GM23338 (cell line): ENCODE measurements around the gene B4GALT6. TPM values are rescaled to one million over a fixed set of nuclear protein-coding genes. Genes with fewer than 3 reads are reported as not detected.

Experiments used
- ATAC-seq: fragments of 200-7000 bp; cut with Tn5 transposase; 3 replicates; pipeline ENCODE4 v1.9.1; 2020
- DNase-seq: peaks from one replicate; pipeline ENCODE4 v3.0.0-alpha.2; 2015; ENCODE audit warnings: low spot score
- H2AFZ ChIP-seq: fragments of 200-600 bp; sonication (generic); 2 replicates; pipeline ENCODE4 v1.8.0; 2016; ENCODE audit warnings: antibody characterized with exemption, mild to moderate bottlenecking, moderate library complexity
- H3F3A ChIP-seq: fragments of 200-600 bp; sonication (generic); replicated peaks from 2 replicates; pipeline ENCODE4 v1.8.0; 2017; ENCODE audit warnings: antibody characterized with exemption, mixed run types, low read depth
- H3K27ac ChIP-seq: fragments of 200-600 bp; sonication (generic); 2 replicates; pipeline ENCODE4 v1.6.1; 2016; ENCODE audit warnings: low read depth
- H3K27me3 ChIP-seq: fragments of 200-600 bp; sonication (generic); 2 replicates; pipeline ENCODE4 v1.8.0; 2016; ENCODE audit warnings: mild to moderate bottlenecking, mixed run types, moderate library complexity; ENCODE audit not compliant: insufficient read depth
- H3K36me3 ChIP-seq: fragments of 200-600 bp; sonication (generic); 2 replicates; pipeline ENCODE4 v1.8.0; 2016; ENCODE audit warnings: mild to moderate bottlenecking; ENCODE audit not compliant: insufficient read depth
- H3K4me1 ChIP-seq: fragments of 200-600 bp; sonication (generic); 2 replicates; pipeline ENCODE4 v1.8.0; 2016; ENCODE audit warnings: mild to moderate bottlenecking, moderate library complexity; ENCODE audit not compliant: insufficient read depth
- H3K4me2 ChIP-seq: fragments of 200-600 bp; sonication (generic); 2 replicates; pipeline ENCODE4 v1.7.1; 2017; ENCODE audit warnings: mixed run types
- H3K4me3 ChIP-seq: fragments of 200-600 bp; sonication (generic); 2 replicates; pipeline ENCODE4 v1.6.1; 2016; ENCODE audit warnings: mixed run types
- H3K79me2 ChIP-seq: fragments of 200-600 bp; sonication (generic); replicated peaks from 2 replicates; pipeline ENCODE4 v1.8.0; 2017; ENCODE audit warnings: mild to moderate bottlenecking; ENCODE audit not compliant: insufficient read depth
- H3K9me2 ChIP-seq: fragments of 200-600 bp; sonication (generic); 2 replicates; pipeline ENCODE4 v1.8.0; 2017; ENCODE audit not compliant: insufficient read depth
- H4K20me1 ChIP-seq: fragments of 200-600 bp; sonication (generic); replicated peaks from 2 replicates; pipeline ENCODE4 v1.8.0; 2017; ENCODE audit warnings: mild to moderate bottlenecking; ENCODE audit not compliant: insufficient read depth
- H3K27ac Mint-ChIP-seq: 2 replicates; pipeline ENCODE4 v1.8.0; 2020; ENCODE audit warnings: inconsistent platforms, mild to moderate bottlenecking, moderate library complexity, mixed read lengths
- H3K27me3 Mint-ChIP-seq: 3 replicates; pipeline ENCODE4 v1.8.0; 2022; ENCODE audit warnings: low read depth, mild to moderate bottlenecking, moderate library complexity, mixed read lengths, inconsistent platforms; ENCODE audit not compliant: insufficient read depth, poor library complexity
- H3K36me3 Mint-ChIP-seq: 3 replicates; pipeline ENCODE4 v1.8.0; 2021; ENCODE audit warnings: low read depth, mild to moderate bottlenecking, inconsistent platforms, moderate library complexity, mixed read lengths
- H3K4me1 Mint-ChIP-seq: 3 replicates; pipeline ENCODE4 v1.8.0; 2020; ENCODE audit warnings: mild to moderate bottlenecking, inconsistent platforms, mixed read lengths
- H3K4me3 Mint-ChIP-seq: 3 replicates; pipeline ENCODE4 v1.8.0; 2021; ENCODE audit warnings: moderate library complexity, mild to moderate bottlenecking, inconsistent platforms, mixed read lengths
- H3K9me3 Mint-ChIP-seq: 3 replicates; pipeline ENCODE4 v1.8.0; 2020; ENCODE audit warnings: moderate library complexity, mild to moderate bottlenecking, inconsistent platforms, mixed read lengths
- CREB1 ChIP-seq: fragments of 250-450 bp; sonication (Bioruptor Pico); IDR thresholded peaks from 2 replicates; pipeline ENCODE4 v1.5.0; 2020; ENCODE audit warnings: low read depth, mild to moderate bottlenecking, moderate library complexity
- CTCF ChIP-seq, 2 experiments: fragments of 200-600 bp in 1 of 2; sonication (generic) in 1 of 2; conservative IDR thresholded peaks; 2 replicates each; pipeline versions ENCODE4 v1.5.1 to v1.6.1; 2016 to 2017; ENCODE audit warnings: antibody characterized with exemption in 2 of 2, low read depth in 2 of 2, mild to moderate bottlenecking in 2 of 2, moderate library complexity in 1 of 2
- ETS1 ChIP-seq: IDR thresholded peaks from 2 replicates; pipeline ENCODE4 v1.6.1; 2016; ENCODE audit warnings: antibody characterized with exemption
- EZH2 ChIP-seq: fragments of 200-600 bp; sonication (generic); IDR thresholded peaks from one replicate; pipeline ENCODE4 v1.8.0; 2017; ENCODE audit warnings: antibody characterized with exemption, mild to moderate bottlenecking, low read depth; ENCODE audit not compliant: unreplicated experiment
- EZH2phosphoT487 ChIP-seq: fragments of 200-600 bp; sonication (generic); IDR thresholded peaks from one replicate; pipeline ENCODE4 v1.8.1; 2018; ENCODE audit warnings: antibody characterized with exemption; ENCODE audit not compliant: unreplicated experiment
- JUNB ChIP-seq: IDR thresholded peaks from one replicate; pipeline ENCODE4 v1.6.1; 2016; ENCODE audit warnings: antibody characterized with exemption; ENCODE audit not compliant: unreplicated experiment
- NANOG ChIP-seq: IDR thresholded peaks from 2 replicates; pipeline ENCODE4 v1.6.1; 2016; ENCODE audit warnings: antibody characterized with exemption, borderline replicate concordance
- POLR2AphosphoS5 ChIP-seq: IDR thresholded peaks from 2 replicates; pipeline ENCODE4 v1.6.1; 2016; ENCODE audit warnings: antibody characterized with exemption, low read depth
- REST ChIP-seq: IDR thresholded peaks from one replicate; pipeline ENCODE4 v1.6.1; 2018; ENCODE audit warnings: antibody characterized with exemption; ENCODE audit not compliant: unreplicated experiment
- STAT1 ChIP-seq: IDR thresholded peaks from one replicate; pipeline ENCODE4 v1.6.1; 2016; ENCODE audit warnings: antibody characterized with exemption; ENCODE audit not compliant: unreplicated experiment
- ZNF114 ChIP-seq: fragments of 250-450 bp; sonication (Bioruptor Pico); IDR thresholded peaks from 2 replicates; pipeline ENCODE4 v1.5.0; 2020; ENCODE audit warnings: mild to moderate bottlenecking, moderate library complexity
- ZNF331 ChIP-seq: fragments of 250-450 bp; sonication (Bioruptor Pico); IDR thresholded peaks from 2 replicates; pipeline ENCODE4 v1.5.0; 2020; ENCODE audit warnings: low read depth, mild to moderate bottlenecking, moderate library complexity
- ZNF462 ChIP-seq: fragments of 250-450 bp; sonication (Bioruptor Pico); IDR thresholded peaks from 2 replicates; pipeline ENCODE4 v1.5.0; 2020; ENCODE audit warnings: mild to moderate bottlenecking, moderate library complexity
- polyA plus RNA-seq: library from polyadenylated mRNA; unstranded; fragments of >200 nt; fragmentation: Nextera tagmentation; extraction: Ambion mirVana; gene quantifications from 2 replicates; pipeline ENCODE4 v1.2.1, GENCODE V29; 2016
- total RNA-seq: library from RNA; depleted of rRNA; stranded (reverse); fragments of >200 nt; shearing (Covaris generic); gene quantifications from 2 replicates; pipeline ENCODE4 v1.2.3, GENCODE V29; 2014

Gene B4GALT6
- total and polyA plus RNA-seq, 2 experiments from 2014 or later, result 14.8 to 33.8 TPM

GRCh38 chr18:31617031-31617717 is 67.2 kb downstream of the B4GALT6 start:
- H3K27ac Mint-ChIP-seq, result no peak overlapping the region
- H3K4me1 ChIP-seq, result peaks cover 5% of the 10 kb centered on the region; the same call in 1 of the 2 replicates
- H3K4me2 ChIP-seq, result no peak overlapping the region
- H2AFZ ChIP-seq, result no peak overlapping the region
- no peaks in the 10 kb centered on the region for H3K27me3 Mint-ChIP-seq
- H3K79me2 ChIP-seq, result no peaks in the 10 kb centered on the region
- no peaks in the 10 kb centered on the region for H3K36me3 Mint-ChIP-seq
- H3K4me3 Mint-ChIP-seq, result no peak overlapping the region
- ATAC-seq, result no peak
- DNase-seq, result no peak
- no peak for TF ChIP-seq EZH2phosphoT487
- no peak for TF ChIP-seq CREB1
- no peak for TF ChIP-seq NANOG
- no peak for TF ChIP-seq ZNF462 (CRISPR knock-in tag)
- TF ChIP-seq ZNF114 (CRISPR knock-in tag), result no peak
- no peak for TF ChIP-seq STAT1
- no peak for TF ChIP-seq EZH2
- TF ChIP-seq CTCF (conservative IDR thresholded peaks at IDR 0.05; ENCODE audit: low read depth in 2 of 2), result no peak
- TF ChIP-seq JUNB, result no peak
- TF ChIP-seq ZNF331 (CRISPR knock-in tag), result no peak
- no peak for TF ChIP-seq ETS1
- TF ChIP-seq POLR2AphosphoS5, result no peak
- no peak for TF ChIP-seq REST
- H3K4me3 ChIP-seq, result no peak overlapping the region
- H3F3A ChIP-seq, result no peaks in the 10 kb centered on the region
- peaks cover 11% of the 10 kb centered on the region; the same call in 2 of the 3 replicates for H3K4me1 Mint-ChIP-seq
- no peaks in the 10 kb centered on the region for H4K20me1 ChIP-seq
- H3K9me3 Mint-ChIP-seq, result no peaks in the 10 kb centered on the region; the same call in 2 of the 3 replicates
- no peaks in the 10 kb centered on the region for H3K27me3 ChIP-seq
- no peak overlapping the region for H3K27ac ChIP-seq
- H3K36me3 ChIP-seq, result no peaks in the 10 kb centered on the region
- no peaks in the 10 kb centered on the region; the same call in 1 of the 2 replicates for H3K9me2 ChIP-seq
